Ishikawa (cell line): Measurements from ENCODE around the gene FAM187B.

ENCODE experiments used
- CREB1 ChIP-seq: IDR thresholded peaks from 2 replicates; pipeline ENCODE4 v1.6.1; 2012; ENCODE audit warnings: low read depth
- EGR1 ChIP-seq: IDR thresholded peaks from 2 replicates; pipeline ENCODE4 v1.6.1; 2012
- EP300 ChIP-seq: IDR thresholded peaks from 2 replicates; pipeline ENCODE4 v1.6.1; 2012; ENCODE audit warnings: borderline replicate concordance
- RAD21 ChIP-seq: IDR thresholded peaks from 2 replicates; pipeline ENCODE4 v1.6.1; 2012; ENCODE audit warnings: low read depth
- TAF1 ChIP-seq: IDR thresholded peaks from 2 replicates; pipeline ENCODE4 v1.6.1; 2012; ENCODE audit warnings: low read depth, mild to moderate bottlenecking
- ZBTB7A ChIP-seq: IDR thresholded peaks from 2 replicates; pipeline ENCODE4 v1.6.1; 2012; ENCODE audit warnings: low read depth
- TF ChIP-seq, protein P1 (sequence below): IDR thresholded peaks from 2 replicates; pipeline ENCODE4 v1.6.1; 2012; ENCODE audit warnings: low read depth, mild to moderate bottlenecking
- TF ChIP-seq, protein P2 (sequence below): IDR thresholded peaks from 2 replicates; pipeline ENCODE4 v1.6.1; 2012
- TF ChIP-seq, protein P3 (sequence below): IDR thresholded peaks from 2 replicates; pipeline ENCODE4 v1.6.1; 2012

DNA sequence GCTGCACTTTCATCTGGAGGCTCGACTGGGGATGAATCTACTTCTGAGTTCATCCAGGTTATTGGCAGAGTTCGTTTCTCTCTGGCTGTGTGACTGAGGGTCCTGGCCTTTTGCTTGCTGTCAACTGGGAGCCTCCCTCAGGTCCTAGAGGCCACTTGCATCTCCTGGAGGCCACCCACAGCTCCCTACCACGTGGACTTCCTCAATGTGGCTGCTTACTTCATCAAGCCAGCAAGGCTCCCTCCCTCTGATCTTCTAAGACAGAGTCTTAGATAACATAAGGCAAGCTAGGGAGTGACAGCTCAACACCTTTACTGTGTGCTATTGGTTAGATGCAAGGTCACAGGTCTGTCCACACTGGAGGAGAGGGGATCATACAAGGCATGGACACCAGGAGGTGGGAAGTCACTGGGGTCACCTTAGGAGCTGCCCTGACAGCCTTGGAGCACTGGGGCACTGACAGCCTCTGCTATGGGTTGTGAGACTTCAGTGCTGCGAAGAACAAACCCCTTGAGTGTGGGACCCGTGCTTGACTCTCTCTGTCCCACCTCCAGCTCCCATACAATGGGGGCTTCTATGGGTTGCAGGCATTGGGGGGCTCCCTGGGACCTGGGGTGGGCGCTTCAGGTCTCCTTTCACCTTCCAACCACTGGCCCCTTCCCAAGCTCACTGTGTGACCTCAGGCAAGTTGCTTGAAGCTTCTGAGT is 5.3 kb downstream of the FAM187B start:
- TF ChIP-seq, protein P1, sequence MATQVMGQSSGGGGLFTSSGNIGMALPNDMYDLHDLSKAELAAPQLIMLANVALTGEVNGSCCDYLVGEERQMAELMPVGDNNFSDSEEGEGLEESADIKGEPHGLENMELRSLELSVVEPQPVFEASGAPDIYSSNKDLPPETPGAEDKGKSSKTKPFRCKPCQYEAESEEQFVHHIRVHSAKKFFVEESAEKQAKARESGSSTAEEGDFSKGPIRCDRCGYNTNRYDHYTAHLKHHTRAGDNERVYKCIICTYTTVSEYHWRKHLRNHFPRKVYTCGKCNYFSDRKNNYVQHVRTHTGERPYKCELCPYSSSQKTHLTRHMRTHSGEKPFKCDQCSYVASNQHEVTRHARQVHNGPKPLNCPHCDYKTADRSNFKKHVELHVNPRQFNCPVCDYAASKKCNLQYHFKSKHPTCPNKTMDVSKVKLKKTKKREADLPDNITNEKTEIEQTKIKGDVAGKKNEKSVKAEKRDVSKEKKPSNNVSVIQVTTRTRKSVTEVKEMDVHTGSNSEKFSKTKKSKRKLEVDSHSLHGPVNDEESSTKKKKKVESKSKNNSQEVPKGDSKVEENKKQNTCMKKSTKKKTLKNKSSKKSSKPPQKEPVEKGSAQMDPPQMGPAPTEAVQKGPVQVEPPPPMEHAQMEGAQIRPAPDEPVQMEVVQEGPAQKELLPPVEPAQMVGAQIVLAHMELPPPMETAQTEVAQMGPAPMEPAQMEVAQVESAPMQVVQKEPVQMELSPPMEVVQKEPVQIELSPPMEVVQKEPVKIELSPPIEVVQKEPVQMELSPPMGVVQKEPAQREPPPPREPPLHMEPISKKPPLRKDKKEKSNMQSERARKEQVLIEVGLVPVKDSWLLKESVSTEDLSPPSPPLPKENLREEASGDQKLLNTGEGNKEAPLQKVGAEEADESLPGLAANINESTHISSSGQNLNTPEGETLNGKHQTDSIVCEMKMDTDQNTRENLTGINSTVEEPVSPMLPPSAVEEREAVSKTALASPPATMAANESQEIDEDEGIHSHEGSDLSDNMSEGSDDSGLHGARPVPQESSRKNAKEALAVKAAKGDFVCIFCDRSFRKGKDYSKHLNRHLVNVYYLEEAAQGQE = no peak
- TF ChIP-seq, protein P2, sequence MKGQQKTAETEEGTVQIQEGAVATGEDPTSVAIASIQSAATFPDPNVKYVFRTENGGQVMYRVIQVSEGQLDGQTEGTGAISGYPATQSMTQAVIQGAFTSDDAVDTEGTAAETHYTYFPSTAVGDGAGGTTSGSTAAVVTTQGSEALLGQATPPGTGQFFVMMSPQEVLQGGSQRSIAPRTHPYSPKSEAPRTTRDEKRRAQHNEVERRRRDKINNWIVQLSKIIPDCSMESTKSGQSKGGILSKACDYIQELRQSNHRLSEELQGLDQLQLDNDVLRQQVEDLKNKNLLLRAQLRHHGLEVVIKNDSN = no peak
- TF ChIP-seq, protein P3, sequence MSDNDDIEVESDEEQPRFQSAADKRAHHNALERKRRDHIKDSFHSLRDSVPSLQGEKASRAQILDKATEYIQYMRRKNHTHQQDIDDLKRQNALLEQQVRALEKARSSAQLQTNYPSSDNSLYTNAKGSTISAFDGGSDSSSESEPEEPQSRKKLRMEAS = no peak
- no peak for TF ChIP-seq TAF1
- no peak for TF ChIP-seq ZBTB7A
- TF ChIP-seq CREB1 = no peak
- no peak for TF ChIP-seq RAD21
- TF ChIP-seq EGR1 = no peak
- no peak for TF ChIP-seq EP300
